Fibroblast of lung (primary cell): Measurements from ENCODE around the gene TLR2.

ENCODE experiments used
- CTCF ChIP-seq, 2 donors: IDR thresholded peaks in 1 of 2; conservative IDR thresholded peaks in 1 of 2; 1 replicate in 1 of 2; 2 replicates in 1 of 2; pipeline ENCODE4 v1.5.1; 2011 to 2012; ENCODE audit warnings: low read length in 2 of 2, control low read depth in 1 of 2, inconsistent platforms in 1 of 2, low read depth in 1 of 2, mild to moderate bottlenecking in 1 of 2
- EZH2 ChIP-seq: IDR thresholded peaks from 2 replicates; pipeline ENCODE4 v1.5.1; 2012; ENCODE audit warnings: low read length, control low read depth, mild to moderate bottlenecking; ENCODE audit errors: missing control alignments

DNA sequence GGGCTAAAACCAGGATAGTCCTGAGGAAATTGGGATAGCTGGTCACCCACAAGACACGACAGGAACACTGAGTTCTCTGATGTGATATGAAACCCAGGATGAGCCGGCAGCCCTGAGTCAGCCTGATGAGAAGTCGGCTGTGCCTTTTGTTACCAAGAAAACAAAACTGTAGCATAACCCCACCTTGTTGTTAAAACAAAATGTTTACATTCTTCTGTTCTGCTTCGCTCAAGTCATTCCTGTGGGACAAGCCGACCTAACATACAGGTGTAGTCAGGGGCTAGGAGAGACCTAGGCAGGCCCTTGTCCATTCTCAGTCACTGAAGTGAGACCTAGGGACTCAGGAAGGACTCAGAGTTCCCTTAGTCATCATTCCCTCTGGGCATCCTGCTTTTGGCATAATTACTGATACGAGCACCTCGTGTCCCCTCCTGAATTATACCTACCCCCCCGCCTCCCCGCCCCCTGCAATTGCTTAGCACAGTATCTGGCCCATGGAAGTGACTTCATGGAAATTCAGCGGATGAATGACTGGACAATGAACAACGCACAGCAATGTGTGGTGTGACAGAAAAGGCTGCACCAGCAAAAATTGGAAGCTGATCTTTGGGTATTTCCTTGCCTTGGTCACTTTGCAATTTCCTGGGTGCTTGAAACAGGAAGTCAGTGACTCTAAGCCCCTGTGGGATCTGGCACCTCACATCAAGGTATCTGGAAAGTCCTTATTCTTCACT is 31.9 kb upstream of the TLR2 start:
- TF ChIP-seq CTCF (conservative IDR thresholded peaks at IDR 0.05 in 1 of 2, IDR thresholded peaks at IDR 0.05 in 1 of 2; ENCODE audit: low read depth in 1 of 2, low read length in 2 of 2) (no peak), EZH2 (no peak)
